Neutrophil (primary cell): ENCODE data around the gene RASD2.
A peak's percentile ranks its signal among the peaks of the same experiment; 100 is the strongest.
"Not testable (repeated sequence)": the region's sequence is repeated elsewhere in the genome, so short reads cannot be mapped to it uniquely, and the experiment has no call there.

Experiments
- H3K27ac ChIP-seq: fragments of 200-600 bp; sonication (generic); 2 replicates; pipeline ENCODE4 v1.5.1; 2016; ENCODE audit warnings: mild to moderate bottlenecking, moderate library complexity
- H3K27me3 ChIP-seq: fragments of 200-600 bp; sonication (generic); 2 replicates; pipeline ENCODE4 v1.6.0; 2016; ENCODE audit warnings: mild to moderate bottlenecking
- H3K36me3 ChIP-seq: fragments of 200-600 bp; sonication (generic); 2 replicates; pipeline ENCODE4 v1.5.1; 2017
- H3K4me1 ChIP-seq, 2 experiments: fragments of 200-600 bp in 1 of 2; sonication (generic) in 1 of 2; 1 replicate in 1 of 2; 2 replicates in 1 of 2; pipeline versions ENCODE4 v1.5.1 to v1.6.1; 2013 to 2016; ENCODE audit warnings: low read depth in 1 of 2, low read length in 1 of 2, mild to moderate bottlenecking in 1 of 2, moderate library complexity in 1 of 2; ENCODE audit not compliant: control insufficient read depth in 1 of 2, insufficient read depth in 1 of 2
- H3K4me3 ChIP-seq, 2 experiments: fragments of 200-600 bp in 1 of 2; sonication (generic) in 1 of 2; 1 replicate in 1 of 2; 2 replicates in 1 of 2; pipeline ENCODE4 v1.5.1; 2013 to 2016; ENCODE audit warnings: low read depth in 1 of 2, low read length in 1 of 2, mild to moderate bottlenecking in 1 of 2, moderate library complexity in 1 of 2
- H3K9me3 ChIP-seq: fragments of 200-600 bp; sonication (generic); 2 replicates; pipeline ENCODE4 v1.5.1; 2016
- CTCF ChIP-seq: fragments of 200-600 bp; sonication (generic); IDR thresholded peaks from 2 replicates; pipeline ENCODE4 v1.5.1; 2016; ENCODE audit warnings: antibody characterized with exemption

RASD2 gene, protein sequence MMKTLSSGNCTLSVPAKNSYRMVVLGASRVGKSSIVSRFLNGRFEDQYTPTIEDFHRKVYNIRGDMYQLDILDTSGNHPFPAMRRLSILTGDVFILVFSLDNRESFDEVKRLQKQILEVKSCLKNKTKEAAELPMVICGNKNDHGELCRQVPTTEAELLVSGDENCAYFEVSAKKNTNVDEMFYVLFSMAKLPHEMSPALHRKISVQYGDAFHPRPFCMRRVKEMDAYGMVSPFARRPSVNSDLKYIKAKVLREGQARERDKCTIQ

GRCh38 chr22:35540595-35541253 lies at the start of gene RASD2:
TSS of gene RASD2 (plus strand) at chr22:35540831. CDS start at chr22:35546810, 5,979 bp downstream.
- peaks cover 4 to 5% of the 10 kb centered on the region in 2 experiments for H3K4me1 ChIP-seq
- no peaks in the 10 kb centered on the region for H3K9me3 ChIP-seq
- H3K36me3 ChIP-seq, result no peaks in the 10 kb centered on the region
- no peak within 1 kb of the TSS for H3K27ac ChIP-seq
- H3K27me3 ChIP-seq, result peaks cover 91% of the 10 kb centered on the region
- peak within 1 kb of the TSS in 1 of 2 experiments; percentile 28 for H3K4me3 ChIP-seq
- no peak for TF ChIP-seq CTCF

DNA sequence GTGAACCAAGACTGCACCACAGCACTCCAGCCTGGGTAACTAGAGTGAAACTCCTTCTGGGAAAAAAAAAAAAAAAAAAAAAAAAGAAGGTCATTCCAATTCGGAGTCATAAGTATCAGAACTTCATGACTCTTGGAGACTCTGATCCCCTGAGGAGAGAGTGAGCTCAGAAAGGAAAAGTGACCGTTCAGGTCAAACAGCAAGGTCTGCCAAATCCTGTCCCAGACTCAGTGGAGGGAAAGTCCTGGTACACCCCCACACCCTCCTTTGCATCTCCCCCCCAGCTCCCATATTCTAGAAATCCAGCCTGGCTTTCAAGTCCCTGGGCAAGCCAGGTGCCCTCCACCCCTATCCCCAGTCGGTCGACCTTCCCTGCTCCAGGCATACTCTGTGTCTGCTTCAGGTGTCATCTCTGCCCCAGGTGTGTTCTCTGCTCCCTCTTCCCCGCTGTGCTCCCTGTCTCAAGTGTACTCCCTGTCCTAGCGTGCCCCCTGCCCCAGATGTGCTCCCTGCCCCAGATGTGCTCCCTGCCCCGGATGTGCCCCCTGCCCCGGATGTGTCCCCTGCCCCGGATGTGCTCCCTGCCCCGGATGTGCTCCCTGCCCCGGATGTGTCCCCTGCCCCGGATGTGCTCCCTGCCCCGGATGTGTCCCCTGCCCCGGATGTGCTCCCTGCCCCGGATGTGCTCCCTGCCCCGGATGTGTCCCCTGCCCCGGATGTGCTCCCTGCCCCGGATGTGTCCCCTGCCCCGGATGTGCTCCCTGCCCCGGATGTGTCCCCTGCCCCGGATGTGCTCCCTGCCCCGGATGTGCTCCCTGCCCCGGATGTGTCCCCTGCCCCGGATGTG lies 49.3 kb upstream of the RASD2 start:
- not testable (repeated sequence) for H3K9me3 ChIP-seq, H3K4me1 ChIP-seq, H3K27me3 ChIP-seq, H3K4me3 ChIP-seq, H3K27ac ChIP-seq, H3K36me3 ChIP-seq

- TF ChIP-seq CTCF, result no peak
- Histone ChIP-seq H3K4me3 (no peak overlapping the region), H3K36me3 (no peaks in the 10 kb centered on the region)
Measured at GRCh38 chr22:35491908-35492380, 48.7 kb upstream of the RASD2 start.

DNA sequence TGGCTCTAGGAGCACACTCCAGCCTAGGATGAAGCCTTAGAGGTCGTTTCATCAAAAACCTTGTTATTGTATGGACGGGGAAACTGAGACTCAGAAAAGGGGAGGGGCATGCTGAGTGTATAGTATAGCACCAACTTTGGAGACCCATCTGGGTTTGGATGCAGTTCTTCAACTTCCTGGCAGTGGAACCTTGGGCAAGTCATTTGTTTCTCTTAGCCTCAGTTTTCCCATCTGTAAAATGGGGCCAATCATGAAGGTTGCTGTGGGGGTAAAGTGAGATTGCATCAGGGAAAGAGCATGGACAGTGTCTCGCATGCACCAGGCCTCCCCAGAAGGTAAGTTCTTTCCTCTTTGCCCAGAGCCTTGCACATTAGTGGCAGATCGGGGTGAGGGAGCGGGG lies 47.6 kb upstream of the RASD2 start:
- Histone ChIP-seq H3K4me1 (no peaks in the 10 kb centered on the region), H3K27ac (no peak overlapping the region), H3K27me3 (no peaks in the 10 kb centered on the region), H3K9me3 (no peaks in the 10 kb centered on the region), H3K4me3 (no peak overlapping the region), H3K36me3 (no peaks in the 10 kb centered on the region)
- no peak for TF ChIP-seq CTCF

More at GRCh38 chr22:35491908-35492380, 48.7 kb upstream of the RASD2 start:
- Histone ChIP-seq H3K9me3 (no peaks in the 10 kb centered on the region), H3K27ac (no peak overlapping the region), H3K4me1 (no peaks in the 10 kb centered on the region), H3K27me3 (no peaks in the 10 kb centered on the region)

GRCh38 chr22:35495711-35496110 lies 44.9 kb upstream of the RASD2 start:
- H3K4me1 ChIP-seq, H3K4me3 ChIP-seq, H3K27me3 ChIP-seq, H3K9me3 ChIP-seq, H3K27ac ChIP-seq, H3K36me3 ChIP-seq: not testable (repeated sequence)

DNA sequence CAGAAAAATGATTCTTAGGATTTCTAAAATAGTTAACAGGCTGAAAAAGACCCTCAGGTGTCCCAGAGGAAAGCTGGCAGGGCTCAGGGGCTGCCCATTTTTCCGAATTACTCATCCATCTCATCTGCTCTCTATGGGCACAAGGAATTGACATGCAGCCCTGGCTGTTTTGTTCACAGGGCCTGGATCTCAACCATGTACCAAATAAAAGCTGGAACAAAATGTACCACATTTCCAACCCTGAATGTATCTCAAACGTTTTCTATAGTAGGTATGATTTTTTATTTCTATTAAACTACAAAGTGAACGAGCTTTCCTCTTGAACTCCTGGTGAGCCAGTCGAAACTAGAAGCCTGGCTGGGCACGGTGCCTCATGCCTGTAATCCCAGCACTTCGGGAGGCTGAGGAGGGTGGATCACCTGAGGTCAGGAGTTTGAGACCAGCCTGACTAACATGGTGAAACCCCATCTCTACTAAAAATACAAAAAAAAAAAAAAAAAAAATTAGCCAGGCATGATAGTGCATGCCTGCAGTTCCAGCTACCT lies 43.8 kb upstream of the RASD2 start:
- Histone ChIP-seq H3K27ac (no peak overlapping the region), H3K36me3 (no peaks in the 10 kb centered on the region), H3K4me1 (no peaks in the 10 kb centered on the region), H3K9me3 (no peaks in the 10 kb centered on the region), H3K27me3 (no peaks in the 10 kb centered on the region), H3K4me3 (no peak overlapping the region)
- TF ChIP-seq CTCF, result no peak
